Measurements from ENCODE around the gene ASIC2.

GRCh38 chr17:33019161-33019890 lies 273.8 kb downstream of the ASIC2 start:
- TF ChIP-seq CTCF (IDR thresholded peaks at IDR 0.05): no peak
- no peak for TF ChIP-seq POLR2A (IDR thresholded peaks at IDR 0.05)
- TF ChIP-seq POLR2AphosphoS5 (IDR thresholded peaks at IDR 0.05): no peak

Data from sigmoid colon (tissue), 4 donors.